ENCODE results near the gene NTM.

Gene NTM

DNA sequence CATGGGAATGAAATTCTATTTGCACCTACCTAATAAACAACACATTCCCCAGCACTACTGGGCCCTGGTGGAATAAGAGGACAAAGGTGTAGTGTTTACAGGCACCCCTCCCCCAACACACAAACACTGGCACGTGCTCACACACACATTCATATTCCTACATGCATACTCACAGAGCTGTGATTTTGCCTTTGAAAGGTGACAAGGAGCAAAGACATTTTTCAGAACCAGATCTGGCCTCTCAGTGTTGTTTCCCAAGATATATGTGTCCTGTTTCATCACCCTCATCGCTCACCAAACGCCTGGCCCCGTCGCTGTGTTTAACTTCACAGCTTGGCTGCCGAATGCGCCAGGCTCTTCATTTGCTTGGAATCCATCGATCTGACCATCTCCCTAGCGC is 292.6 kb downstream of the NTM start:
- H3K4me3 ChIP-seq (ENCODE audit: low read depth, low read length): no peak overlapping the region
- TF ChIP-seq CTCF (IDR thresholded peaks at IDR 0.05; ENCODE audit: low read depth, low read length): no peak

DNA sequence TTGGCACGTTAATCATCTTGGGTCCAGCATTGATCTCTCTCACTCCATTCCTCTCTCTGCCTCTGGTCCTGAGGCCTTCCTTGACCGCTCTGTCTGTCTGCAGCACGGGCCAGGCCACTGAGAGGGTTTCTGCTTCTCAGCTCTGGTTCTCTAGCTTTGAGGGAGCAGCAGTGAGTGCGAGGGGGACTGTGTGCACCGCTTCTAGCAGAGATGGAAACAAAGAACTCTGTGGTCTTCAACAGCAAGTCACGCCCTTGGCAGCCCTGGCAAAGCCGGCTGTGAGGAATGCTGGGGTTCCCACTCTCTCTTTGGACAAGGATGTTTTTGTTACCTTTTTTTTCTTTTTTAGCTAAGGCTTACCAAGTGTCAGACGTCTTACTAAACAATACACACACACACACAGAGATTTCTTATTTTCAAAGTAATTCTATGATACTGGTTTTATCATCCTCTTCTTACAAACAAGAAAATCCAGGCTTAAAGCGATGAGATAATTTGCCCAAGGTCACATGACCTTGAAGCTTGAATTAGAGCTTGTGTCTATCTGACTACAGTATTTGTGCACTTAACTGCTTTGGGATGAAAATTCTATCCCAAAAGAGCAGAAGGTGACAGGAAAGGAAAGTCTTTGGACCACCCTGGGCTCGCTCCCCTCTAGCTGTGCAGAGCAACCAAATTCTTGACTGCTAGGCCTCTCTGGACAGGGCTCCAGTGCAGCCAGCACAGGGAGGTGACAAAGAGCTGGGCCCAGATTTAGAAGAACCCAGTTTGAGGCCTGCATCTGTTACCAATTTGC is 293.2 kb downstream of the NTM start:
- no peak for TF ChIP-seq CTCF (IDR thresholded peaks at IDR 0.05; ENCODE audit: low read depth, low read length)
- H3K4me3 ChIP-seq (ENCODE audit: low read depth, low read length): no peak overlapping the region

DNA sequence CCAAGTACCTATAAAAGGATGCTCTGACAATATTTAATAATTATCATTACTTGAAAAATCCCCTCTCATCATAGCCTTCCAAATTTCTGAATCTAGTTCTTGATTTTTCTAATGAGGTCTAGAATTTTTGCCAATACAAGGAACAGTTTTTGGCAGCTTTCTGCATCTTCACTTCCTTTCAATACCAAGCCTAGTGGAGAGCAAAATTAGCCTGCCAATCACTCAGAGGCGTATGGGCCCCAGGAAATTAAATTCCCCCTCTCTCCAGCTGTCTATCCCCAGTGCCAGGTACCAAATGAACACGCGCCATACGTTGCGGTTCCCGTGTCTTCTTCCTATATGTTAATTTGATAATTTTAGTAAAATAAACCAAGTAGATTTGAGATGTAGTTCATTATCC is 293.9 kb downstream of the NTM start:
- no peak overlapping the region for H3K4me3 ChIP-seq (ENCODE audit: low read depth, low read length)
- TF ChIP-seq CTCF (IDR thresholded peaks at IDR 0.05; ENCODE audit: low read depth, low read length): no peak

DNA sequence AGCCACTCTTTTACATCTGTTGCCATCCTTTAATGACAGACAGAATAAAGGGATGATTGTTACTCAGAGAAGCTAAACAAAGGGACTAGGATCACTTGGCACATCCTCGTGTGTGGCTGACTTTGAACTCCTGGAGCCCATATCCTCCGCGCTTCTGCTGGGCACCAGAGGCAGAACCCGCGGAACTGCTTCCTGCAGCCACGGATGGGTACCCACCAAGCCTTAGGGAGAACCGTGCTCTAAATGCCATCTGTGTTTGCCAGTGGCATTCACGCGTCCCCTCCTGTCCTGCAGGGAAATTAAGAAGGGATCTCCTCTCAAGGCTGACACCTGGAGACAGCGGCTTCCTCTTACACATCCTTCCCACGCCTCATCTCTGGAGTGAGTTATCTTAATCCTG is 294.4 kb downstream of the NTM start:
- no peak overlapping the region for H3K4me3 ChIP-seq (ENCODE audit: low read depth, low read length)
- no peak for TF ChIP-seq CTCF (IDR thresholded peaks at IDR 0.05; ENCODE audit: low read depth, low read length)

DNA sequence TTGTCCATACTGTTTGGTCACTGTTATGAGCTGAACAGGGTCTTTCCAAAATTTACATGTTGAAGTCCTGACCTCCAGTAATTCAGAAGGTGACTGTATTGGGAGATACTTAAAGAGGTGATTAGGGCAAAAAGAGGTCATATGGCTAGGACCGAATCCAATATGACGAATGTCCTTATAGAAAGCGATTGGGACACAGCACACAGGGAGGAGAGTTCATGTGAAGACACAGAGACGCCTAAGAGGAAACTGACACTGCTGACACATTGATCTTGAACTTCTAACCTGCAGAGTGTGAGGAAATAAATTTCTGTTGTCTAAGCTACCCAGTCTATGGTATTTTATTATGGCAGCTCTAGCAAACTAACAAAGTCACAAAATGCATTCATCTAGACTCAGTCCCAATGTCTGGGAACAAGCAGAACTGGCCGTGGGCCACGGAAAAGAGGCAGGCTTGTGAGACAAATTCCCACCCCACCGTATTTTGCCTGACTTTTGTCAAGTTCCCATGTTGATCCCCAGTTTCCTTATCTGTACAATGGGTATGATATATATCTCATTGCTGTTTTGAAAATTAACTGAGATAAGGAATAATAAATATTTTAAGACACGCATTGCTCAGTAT is 295.0 kb downstream of the NTM start:
- no peak for TF ChIP-seq CTCF (IDR thresholded peaks at IDR 0.05; ENCODE audit: low read depth, low read length)
- no peak overlapping the region for H3K4me3 ChIP-seq (ENCODE audit: low read depth, low read length)

GRCh38 chr11:131666006-131666405 is 295.6 kb downstream of the NTM start:
- no peak for TF ChIP-seq CTCF (IDR thresholded peaks at IDR 0.05; ENCODE audit: low read depth, low read length)
- no peak overlapping the region for H3K4me3 ChIP-seq (ENCODE audit: low read depth, low read length)

GRCh38 chr11:131666617-131667016 is 296.2 kb downstream of the NTM start:
- no peak overlapping the region for H3K4me3 ChIP-seq (ENCODE audit: low read depth, low read length)
- no peak for TF ChIP-seq CTCF (IDR thresholded peaks at IDR 0.05; ENCODE audit: low read depth, low read length)
